HepG2 (cell line): ENCODE measurements around the gene TEX35. TPM values are rescaled to one million over a fixed set of nuclear protein-coding genes. Genes with fewer than 3 reads are reported as not detected.
A peak's percentile ranks its signal among the peaks of the same experiment; 100 is the strongest.

Experiments used
- AHDC1 ChIP-seq: sonication (generic); formaldehyde crosslinking; IDR thresholded peaks from 2 replicates; pipeline ENCODE4 v1.5.1; 2020; ENCODE audit warnings: mild to moderate bottlenecking, missing genetic modification reagents, borderline replicate concordance
- ARID4A ChIP-seq: sonication (generic); formaldehyde crosslinking; IDR thresholded peaks from 2 replicates; pipeline ENCODE4 v1.5.0; 2020; ENCODE audit warnings: mild to moderate bottlenecking, missing genetic modification reagents, borderline replicate concordance
- CEBPB ChIP-seq: IDR thresholded peaks from 2 replicates; pipeline ENCODE4 v1.6.1; 2011; ENCODE audit warnings: low read depth, low read length, improper control_type of control experiment, borderline replicate concordance
- EHMT2 ChIP-seq: fragments of 200-600 bp; sonication (generic); IDR thresholded peaks from 2 replicates; pipeline ENCODE4 v1.7.0; 2017; ENCODE audit warnings: antibody characterized with exemption, low read depth, low read length, borderline replicate concordance
- FOXC1 ChIP-seq: sonication (generic); formaldehyde crosslinking; IDR thresholded peaks from 2 replicates; pipeline ENCODE4 v1.8.0; 2022; ENCODE audit warnings: mild to moderate bottlenecking, missing genetic modification reagents, borderline replicate concordance
- GATAD2A ChIP-seq: IDR thresholded peaks from 2 replicates; pipeline ENCODE4 v1.6.1; 2016
- GLMP ChIP-seq: sonication (generic); formaldehyde crosslinking; IDR thresholded peaks from 2 replicates; pipeline ENCODE4 v1.9.0; 2021; ENCODE audit warnings: missing genetic modification reagents, mild to moderate bottlenecking, borderline replicate concordance
- KLF6 ChIP-seq: IDR thresholded peaks from 2 replicates; pipeline ENCODE4 v1.8.0; 2016; ENCODE audit warnings: missing biosample characterization, missing genetic modification reagents
- NBN ChIP-seq: fragments of 450-650 bp; conservative IDR thresholded peaks from 2 replicates; pipeline ENCODE4 v1.6.1; 2017
- TFDP1 ChIP-seq: IDR thresholded peaks from 2 replicates; pipeline ENCODE4 v1.6.1; 2016; ENCODE audit warnings: missing compliant biosample characterization, missing genetic modification reagents, borderline replicate concordance
- TOPORS ChIP-seq: sonication (generic); formaldehyde crosslinking; IDR thresholded peaks from 2 replicates; pipeline ENCODE4 v1.8.0; 2023; ENCODE audit warnings: mild to moderate bottlenecking, missing genetic modification reagents
- ZNF441 ChIP-seq: sonication (generic); formaldehyde crosslinking; IDR thresholded peaks from 2 replicates; pipeline ENCODE4 v1.7.0; 2021; ENCODE audit warnings: missing genetic modification reagents, borderline replicate concordance
- ZNF567 ChIP-seq: sonication (generic); formaldehyde crosslinking; IDR thresholded peaks from 2 replicates; pipeline ENCODE4 v1.8.1; 2023; ENCODE audit warnings: mild to moderate bottlenecking, missing genetic modification reagents, borderline replicate concordance
- ZNF652 ChIP-seq: IDR thresholded peaks from 2 replicates; pipeline ENCODE4 v1.6.1; 2016; ENCODE audit warnings: low read depth, borderline replicate concordance
- ZNF770 ChIP-seq: sonication (generic); formaldehyde crosslinking; IDR thresholded peaks from 2 replicates; pipeline ENCODE4 v1.5.0; 2020; ENCODE audit warnings: mild to moderate bottlenecking, missing genetic modification reagents
- polyA plus RNA-seq, 8 experiments: library from polyadenylated mRNA; depleted of rRNA in 3 of 8; stranded (reverse) in 7 of 8; unstranded in 1 of 8; fragments of >200 nt; fragmentation: Illumina TruSeq in 4 of 8; extraction: Trizol in 4 of 8; gene quantifications; 2 replicates each; pipeline versions ENCODE4 v1.2.1 to v1.2.3, GENCODE V29; 2011 to 2016; ENCODE audit warnings: low read depth in 4 of 8, missing spikeins in 1 of 8, mixed read lengths in 1 of 8; ENCODE audit not compliant: insufficient read depth in 1 of 8
- total RNA-seq, 5 experiments: library from RNA; depleted of rRNA; stranded (reverse); fragments of >200 nt; fragmentation: Illumina TruSeq; extraction: Trizol; gene quantifications; 2 replicates each; pipeline ENCODE4 v1.2.3, GENCODE V29; 2016; ENCODE audit warnings: low read depth in 1 of 5

TEX35 gene
- total and polyA plus RNA-seq, 2 of the 13 experiments (the other 11 are each of a cell fraction or from before 2014, with no cell fraction given), result not detected

- TF ChIP-seq ZNF770 (CRISPR knock-in tag), result no peak
- TF ChIP-seq TOPORS (CRISPR knock-in tag), result no peak
- TF ChIP-seq TFDP1 (CRISPR knock-in tag), result no peak
- peak; percentile 41; the same call in 1 of the 2 replicates for TF ChIP-seq ARID4A
- TF ChIP-seq ZNF652 (CRISPR knock-in tag), result no peak
- TF ChIP-seq GLMP (CRISPR knock-in tag), result no peak
- no peak for TF ChIP-seq AHDC1 (CRISPR knock-in tag)
- TF ChIP-seq KLF6 (CRISPR knock-in tag), result no peak
- TF ChIP-seq NBN, result no peak
- TF ChIP-seq EHMT2, result no peak
- no peak for TF ChIP-seq ZNF441 (CRISPR knock-in tag)
- TF ChIP-seq FOXC1, result no peak
- no peak for TF ChIP-seq GATAD2A (CRISPR knock-in tag)
- TF ChIP-seq ZNF567 (CRISPR knock-in tag), result no peak
- TF ChIP-seq CEBPB, result no peak
These were observed 24.0 kb downstream of the TEX35 start (continued) for GRCh38 chr1:178536844-178537371.
